IMR-90 (cell line): Measurements from ENCODE around the gene RET. TPM values are rescaled to one million over a fixed set of nuclear protein-coding genes. Genes with fewer than 3 reads are reported as not detected.

Experiments used
- ATAC-seq: fragments of 200-7000 bp; cut with Tn5 transposase; 2 replicates; pipeline ENCODE4 v1.9.1; 2020; ENCODE audit warnings: low read depth, mild to moderate bottlenecking, moderate library complexity
- BruUV-seq: library from RNA; stranded (reverse); fragments of 400-500 nt; replicated peaks from 2 replicates; lab custom pipeline; 2021; lab: Mats Ljungman, UMichigan
- CTCF ChIA-PET: fragments of 300-600 bp; formaldehyde crosslinking; extraction: SDS; loops from one replicate; lab custom pipeline; 2021; ENCODE audit warnings: antibody characterized with exemption; lab: Yijun Ruan, JAX
- POLR2A ChIA-PET: fragments of 300-600 bp; sonication (Branson Sonifier 250); formaldehyde crosslinking; loops from one replicate; lab custom pipeline; 2022; ENCODE audit warnings: antibody characterized with exemption; ENCODE audit not compliant: unreplicated experiment; lab: Charles Lee
- DNase-seq: peaks from one replicate; pipeline ENCODE4 v3.0.0; 2013
- H2AFZ ChIP-seq: replicated peaks from 2 replicates; pipeline ENCODE3; 2013; ENCODE audit warnings: low read length, mild to moderate bottlenecking; ENCODE audit not compliant: poor library complexity
- H2AK5ac ChIP-seq: 2 replicates; pipeline ENCODE4 v1.6.1; 2013; ENCODE audit warnings: low read depth, low read length, inconsistent platforms
- H2AK9ac ChIP-seq: replicated peaks from 2 replicates; pipeline ENCODE3; 2013; ENCODE audit warnings: mild to moderate bottlenecking, low read depth, low read length, moderate library complexity; ENCODE audit not compliant: poor library complexity
- H2BK120ac ChIP-seq: 2 replicates; pipeline ENCODE4 v1.6.1; 2013; ENCODE audit warnings: low read depth, low read length, inconsistent platforms
- H2BK15ac ChIP-seq: 3 replicates; pipeline ENCODE4 v1.6.1; 2013; ENCODE audit warnings: low read depth, low read length, inconsistent platforms
- H2BK20ac ChIP-seq: 2 replicates; pipeline ENCODE4 v1.6.1; 2013; ENCODE audit warnings: low read depth, mild to moderate bottlenecking, inconsistent platforms, low read length, moderate library complexity
- H2BK5ac ChIP-seq: 2 replicates; pipeline ENCODE4 v1.6.1; 2013; ENCODE audit warnings: mild to moderate bottlenecking, low read depth, low read length, inconsistent platforms; ENCODE audit not compliant: poor library complexity, severe bottlenecking
- H3K14ac ChIP-seq: replicated peaks from 2 replicates; pipeline ENCODE4 v1.6.1; 2013; ENCODE audit warnings: low read depth, low read length, inconsistent platforms
- H3K18ac ChIP-seq: 2 replicates; pipeline ENCODE4 v1.6.1; 2013; ENCODE audit warnings: low read depth, low read length, control low read depth
- H3K23ac ChIP-seq: 2 replicates; pipeline ENCODE4 v1.6.1; 2013; ENCODE audit warnings: low read depth, low read length, inconsistent platforms
- H3K27ac ChIP-seq: 2 replicates; pipeline ENCODE4 v1.5.1; 2013; ENCODE audit warnings: mild to moderate bottlenecking, control low read depth, low read length; ENCODE audit not compliant: insufficient read depth
- H3K27me3 ChIP-seq: 2 replicates; pipeline ENCODE4 v1.6.1; 2013; ENCODE audit warnings: low read length; ENCODE audit not compliant: control insufficient read depth, insufficient read depth
- H3K36me3 ChIP-seq: 2 replicates; pipeline ENCODE4 v1.6.1; 2013; ENCODE audit warnings: low read length, mixed read lengths; ENCODE audit not compliant: control insufficient read depth, insufficient read depth
- H3K4ac ChIP-seq: 2 replicates; pipeline ENCODE4 v1.6.1; 2013; ENCODE audit warnings: low read depth, low read length, inconsistent platforms
- H3K4me1 ChIP-seq: 2 replicates; pipeline ENCODE4 v1.6.1; 2013; ENCODE audit warnings: low read length, mixed read lengths; ENCODE audit not compliant: control insufficient read depth, insufficient read depth
- H3K4me2 ChIP-seq: 2 replicates; pipeline ENCODE4 v1.6.1; 2013; ENCODE audit warnings: low read depth, mild to moderate bottlenecking, control low read depth, low read length, moderate library complexity
- H3K4me3 ChIP-seq: 2 replicates; pipeline ENCODE4 v1.5.1; 2013; ENCODE audit warnings: low read depth, mild to moderate bottlenecking, control low read depth, low read length, moderate library complexity; ENCODE audit not compliant: insufficient read depth
- H3K56ac ChIP-seq: 2 replicates; pipeline ENCODE4 v1.6.1; 2013; ENCODE audit warnings: low read length, inconsistent platforms; ENCODE audit not compliant: insufficient read depth; ENCODE audit errors: extremely low read depth
- H3K79me1 ChIP-seq, 2 experiments: 2 replicates each; pipeline ENCODE4 v1.6.1; 2013; ENCODE audit warnings: low read length in 2 of 2, inconsistent platforms in 1 of 2, low read depth in 1 of 2
- H3K9ac ChIP-seq: 2 replicates; pipeline ENCODE4 v1.6.1; 2013; ENCODE audit warnings: low read depth, low read length, control low read depth
- H3K9me1 ChIP-seq: 2 replicates; pipeline ENCODE4 v1.6.1; 2013; ENCODE audit warnings: low read length, inconsistent platforms; ENCODE audit not compliant: insufficient read depth
- H3K9me3 ChIP-seq: 2 replicates; pipeline ENCODE4 v1.6.1; 2013; ENCODE audit warnings: low read length; ENCODE audit not compliant: control insufficient read depth, insufficient read depth
- H4K20me1 ChIP-seq: 2 replicates; pipeline ENCODE4 v1.6.1; 2013; ENCODE audit warnings: low read length, inconsistent platforms; ENCODE audit not compliant: insufficient read depth
- H4K5ac ChIP-seq: 2 replicates; pipeline ENCODE4 v1.6.1; 2013; ENCODE audit warnings: mild to moderate bottlenecking, low read depth, low read length, control low read depth
- H4K8ac ChIP-seq, 2 experiments: 2 replicates each; pipeline ENCODE4 v1.6.1; 2013; ENCODE audit warnings: low read depth in 2 of 2, low read length in 2 of 2, control low read depth in 1 of 2, inconsistent platforms in 1 of 2
- H4K91ac ChIP-seq: 2 replicates; pipeline ENCODE4 v1.6.1; 2013; ENCODE audit warnings: low read depth, low read length, inconsistent platforms; ENCODE audit not compliant: insufficient read depth
- BHLHE40 ChIP-seq: fragments of 150-350 bp; IDR thresholded peaks from 2 replicates; pipeline ENCODE4 v1.6.1; 2016; ENCODE audit warnings: mild to moderate bottlenecking, low read depth, low read length
- CEBPB ChIP-seq: IDR thresholded peaks from 2 replicates; pipeline ENCODE4 v1.6.1; 2012; ENCODE audit warnings: low read depth, low read length, improper control_type of control experiment
- CHD1 ChIP-seq: IDR thresholded peaks from 2 replicates; pipeline ENCODE4 v1.6.1; 2012; ENCODE audit warnings: low read depth, low read length, improper control_type of control experiment
- FOS ChIP-seq: fragments of 150-350 bp; IDR thresholded peaks from 2 replicates; pipeline ENCODE4 v1.6.1; 2016; ENCODE audit warnings: low read depth, low read length
- MAFK ChIP-seq: IDR thresholded peaks from 2 replicates; pipeline ENCODE4 v1.6.1; 2012; ENCODE audit warnings: low read depth, low read length, improper control_type of control experiment
- MAZ ChIP-seq: IDR thresholded peaks from 2 replicates; pipeline ENCODE4 v1.6.1; 2012; ENCODE audit warnings: low read depth, mild to moderate bottlenecking, low read length, improper control_type of control experiment, moderate library complexity, borderline replicate concordance
- MXI1 ChIP-seq: IDR thresholded peaks from 2 replicates; pipeline ENCODE4 v1.6.1; 2012; ENCODE audit warnings: low read depth, mild to moderate bottlenecking, low read length, moderate library complexity, borderline replicate concordance
- NFE2L2 ChIP-seq: fragments of 150-350 bp; IDR thresholded peaks from 2 replicates; pipeline ENCODE4 v1.6.1; 2016; ENCODE audit warnings: low read depth, mild to moderate bottlenecking, low read length
- POLR2A ChIP-seq: IDR thresholded peaks from 2 replicates; pipeline ENCODE4 v1.6.1; 2012; ENCODE audit warnings: mild to moderate bottlenecking, low read depth, low read length
- RAD21 ChIP-seq: IDR thresholded peaks from 2 replicates; pipeline ENCODE4 v1.6.1; 2012; ENCODE audit warnings: low read length, improper control_type of control experiment
- RCOR1 ChIP-seq: IDR thresholded peaks from 2 replicates; pipeline ENCODE4 v1.6.1; 2012; ENCODE audit warnings: mild to moderate bottlenecking, low read length, improper control_type of control experiment; ENCODE audit not compliant: insufficient replicate concordance
- RFX5 ChIP-seq: IDR thresholded peaks from 2 replicates; pipeline ENCODE4 v1.8.0; 2012; ENCODE audit warnings: low read depth, mild to moderate bottlenecking, low read length, moderate library complexity
- SMC3 ChIP-seq: fragments of 150-350 bp; IDR thresholded peaks from 2 replicates; pipeline ENCODE4 v1.6.1; 2016; ENCODE audit warnings: low read depth, mild to moderate bottlenecking, antibody characterized with exemption, low read length, moderate library complexity
- WGBS, 2 experiments: methylation state at CpG; one replicate each; pipeline versions ENCODE4 v1.1.5 to v1.1.7; 2013; ENCODE audit warnings: missing lambda C conversion rate in 2 of 2; ENCODE audit not compliant: insufficient read length in 1 of 2; ENCODE audit errors: extremely low coverage in 2 of 2; 5-methylcytosine and 5-hydroxymethylcytosine counted together
- dilution Hi-C: fragments of 300-500 bp; cut with HindIII; formaldehyde crosslinking; loops from one replicate; pipeline ENCODE4 v1.14.3; 2018; ENCODE audit warnings: low sequenced_read_pairs; ENCODE audit not compliant: unreplicated experiment
- in situ Hi-C: fragments of 300-500 bp; cut with MboI; formaldehyde crosslinking; loops from 3 replicates; pipeline ENCODE4 v1.14.3; 2019; ENCODE audit warnings: low sequenced_read_pairs, inconsistent platforms, mixed read lengths
- intact Hi-C: fragments of 100-400 bp; cut with micrococcal nuclease; formaldehyde crosslinking; loops from 2 replicates; pipeline ENCODE4 v1.10.0; 2022
- polyA plus RNA-seq, 3 experiments: library from polyadenylated mRNA; depleted of rRNA; stranded (reverse); fragments of >200 nt; gene quantifications; 2 replicates each; pipeline ENCODE4 v1.2.3, GENCODE V29; 2012; ENCODE audit warnings: low replicate concordance in 1 of 3
- total RNA-seq: library from RNA; depleted of rRNA; stranded (reverse); fragments of >200 nt; gene quantifications from 2 replicates; pipeline ENCODE4 v1.2.3, GENCODE V29; 2012
- TF ChIP-seq, protein P1 (sequence below): conservative IDR thresholded peaks from 2 replicates; pipeline ENCODE4 v1.5.1; 2012; ENCODE audit warnings: mild to moderate bottlenecking, low read depth, low read length, improper control_type of control experiment
- TF ChIP-seq, protein P2 (sequence below): fragments of 150-350 bp; IDR thresholded peaks from 2 replicates; pipeline ENCODE4 v1.6.1; 2016; ENCODE audit warnings: low read depth, mild to moderate bottlenecking, low read length, moderate library complexity, borderline replicate concordance
- TF ChIP-seq, protein P3 (sequence below): fragments of 150-350 bp; IDR thresholded peaks from 2 replicates; pipeline ENCODE4 v1.6.1; 2017; ENCODE audit warnings: mild to moderate bottlenecking, antibody characterized with exemption, low read length, low read depth

The RET gene
- total and polyA plus RNA-seq, 2 of the 4 experiments (the other 2 are of a cell fraction): 0.10 to 0.18 TPM

DNA sequence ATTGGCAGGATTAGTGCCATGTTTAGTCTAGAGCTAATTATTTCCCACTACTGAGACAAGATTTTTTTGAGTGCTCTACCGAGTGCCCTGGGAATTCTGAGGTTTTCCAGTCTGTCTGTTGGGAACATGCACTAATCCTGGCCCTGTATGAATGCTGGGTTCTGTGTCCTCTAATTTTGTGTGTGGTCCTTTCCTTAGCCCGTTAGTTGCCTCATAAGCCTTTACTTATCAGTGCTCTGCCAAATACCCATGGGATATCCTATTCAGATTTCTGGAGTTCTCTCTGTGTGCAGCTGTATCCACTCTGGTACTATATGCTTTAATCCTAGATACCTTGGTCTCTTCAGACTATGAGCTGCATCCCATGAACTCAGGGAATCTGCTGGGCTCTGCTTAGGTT is 74.5 kb downstream of the RET start:
- H4K8ac ChIP-seq: no peak overlapping the region
- H3K18ac ChIP-seq: no peak overlapping the region
- H3K14ac ChIP-seq: no peak overlapping the region
- in situ Hi-C loops: no loop called here
- no peak overlapping the region for H2AK5ac ChIP-seq
- H2BK20ac ChIP-seq: no peak overlapping the region
- H2AK9ac ChIP-seq: peak overlapping the region; percentile 55
- no peak overlapping the region for H2BK5ac ChIP-seq
- H3K27me3 ChIP-seq: no peaks in the 10 kb centered on the region
- H3K36me3 ChIP-seq: no peaks in the 10 kb centered on the region
- intact Hi-C loops: no loop called here
- DNase-seq (no peak), ATAC-seq (peak; percentile 27; the same call in 1 of the 2 replicates)
- H3K23ac ChIP-seq: no peak overlapping the region
- CTCF ChIA-PET: no interaction called here
- no peak overlapping the region for H3K27ac ChIP-seq
- H4K5ac ChIP-seq: no peak overlapping the region
- H4K20me1 ChIP-seq: peaks cover 46% of the 10 kb centered on the region
- H3K4me2 ChIP-seq: no peak overlapping the region
- peaks cover 21 to 23% of the 10 kb centered on the region in 2 experiments for H3K79me1 ChIP-seq
- no peak overlapping the region for H2BK15ac ChIP-seq
- H3K4me1 ChIP-seq: peaks cover 2% of the 10 kb centered on the region; the same call in 1 of the 2 replicates
- H3K9me3 ChIP-seq: no peaks in the 10 kb centered on the region
- no peak overlapping the region for H2BK120ac ChIP-seq
- no peaks in the 10 kb centered on the region for H3K9me1 ChIP-seq
- WGBS, 2 experiments: no CpG with 5 or more reads among the region's 2 CpGs
- dilution Hi-C loops: no loop called here
- no peak overlapping the region for H3K9ac ChIP-seq
- H3K56ac ChIP-seq: no peak overlapping the region; the same call in 1 of the 2 replicates
- H3K4ac ChIP-seq: no peak overlapping the region
- TF ChIP-seq POLR2A (no peak), SMC3 (no peak), MAFK (no peak), RAD21 (no peak), NFE2L2 (no peak), RCOR1 (no peak), MAZ (no peak), CHD1 (no peak), RFX5 (no peak), FOS (no peak), BHLHE40 (no peak), MXI1 (no peak), CEBPB (no peak)
- TF ChIP-seq, protein P1, sequence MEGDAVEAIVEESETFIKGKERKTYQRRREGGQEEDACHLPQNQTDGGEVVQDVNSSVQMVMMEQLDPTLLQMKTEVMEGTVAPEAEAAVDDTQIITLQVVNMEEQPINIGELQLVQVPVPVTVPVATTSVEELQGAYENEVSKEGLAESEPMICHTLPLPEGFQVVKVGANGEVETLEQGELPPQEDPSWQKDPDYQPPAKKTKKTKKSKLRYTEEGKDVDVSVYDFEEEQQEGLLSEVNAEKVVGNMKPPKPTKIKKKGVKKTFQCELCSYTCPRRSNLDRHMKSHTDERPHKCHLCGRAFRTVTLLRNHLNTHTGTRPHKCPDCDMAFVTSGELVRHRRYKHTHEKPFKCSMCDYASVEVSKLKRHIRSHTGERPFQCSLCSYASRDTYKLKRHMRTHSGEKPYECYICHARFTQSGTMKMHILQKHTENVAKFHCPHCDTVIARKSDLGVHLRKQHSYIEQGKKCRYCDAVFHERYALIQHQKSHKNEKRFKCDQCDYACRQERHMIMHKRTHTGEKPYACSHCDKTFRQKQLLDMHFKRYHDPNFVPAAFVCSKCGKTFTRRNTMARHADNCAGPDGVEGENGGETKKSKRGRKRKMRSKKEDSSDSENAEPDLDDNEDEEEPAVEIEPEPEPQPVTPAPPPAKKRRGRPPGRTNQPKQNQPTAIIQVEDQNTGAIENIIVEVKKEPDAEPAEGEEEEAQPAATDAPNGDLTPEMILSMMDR: no peak
- TF ChIP-seq, protein P2, sequence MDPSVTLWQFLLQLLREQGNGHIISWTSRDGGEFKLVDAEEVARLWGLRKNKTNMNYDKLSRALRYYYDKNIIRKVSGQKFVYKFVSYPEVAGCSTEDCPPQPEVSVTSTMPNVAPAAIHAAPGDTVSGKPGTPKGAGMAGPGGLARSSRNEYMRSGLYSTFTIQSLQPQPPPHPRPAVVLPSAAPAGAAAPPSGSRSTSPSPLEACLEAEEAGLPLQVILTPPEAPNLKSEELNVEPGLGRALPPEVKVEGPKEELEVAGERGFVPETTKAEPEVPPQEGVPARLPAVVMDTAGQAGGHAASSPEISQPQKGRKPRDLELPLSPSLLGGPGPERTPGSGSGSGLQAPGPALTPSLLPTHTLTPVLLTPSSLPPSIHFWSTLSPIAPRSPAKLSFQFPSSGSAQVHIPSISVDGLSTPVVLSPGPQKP: no peak
- TF ChIP-seq, protein P3, sequence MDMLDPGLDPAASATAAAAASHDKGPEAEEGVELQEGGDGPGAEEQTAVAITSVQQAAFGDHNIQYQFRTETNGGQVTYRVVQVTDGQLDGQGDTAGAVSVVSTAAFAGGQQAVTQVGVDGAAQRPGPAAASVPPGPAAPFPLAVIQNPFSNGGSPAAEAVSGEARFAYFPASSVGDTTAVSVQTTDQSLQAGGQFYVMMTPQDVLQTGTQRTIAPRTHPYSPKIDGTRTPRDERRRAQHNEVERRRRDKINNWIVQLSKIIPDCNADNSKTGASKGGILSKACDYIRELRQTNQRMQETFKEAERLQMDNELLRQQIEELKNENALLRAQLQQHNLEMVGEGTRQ: no peak
- no TSS peak for BruUV-seq
- H2AFZ ChIP-seq: no peak overlapping the region
- H3K4me3 ChIP-seq: no peak overlapping the region
- no peak overlapping the region; the same call in 1 of the 2 replicates for H4K91ac ChIP-seq
- POLR2A ChIA-PET: no interaction called here
